ENCODE measurements around the gene FOXP4. TPM values are rescaled to one million over a fixed set of nuclear protein-coding genes. Genes with fewer than 3 reads are reported as not detected.
A peak's percentile ranks its signal among the peaks of the same experiment; 100 is the strongest.

Gene FOXP4
- total RNA-seq, 2 experiments from 2014 or later, result 4.8 to 5.3 TPM

- Mint-ChIP-seq H3K27me3 (peaks cover 57% of the 10 kb centered on the region), H3K27ac (no peak overlapping the region), H3K36me3 (ENCODE audit: low read depth) (no peaks in the 10 kb centered on the region), H3K4me3 (peak overlapping the region; percentile 36), H3K9me3 (no peaks in the 10 kb centered on the region), H3K4me1 (peaks cover 24% of the 10 kb centered on the region)
- POLR2A ChIA-PET, result no interaction called here
- CTCF ChIA-PET, result interaction anchor here (1.3 kb wide), 1 partner anchor 23 kb away, joined by 4 read pairs; no protein-coding TSS in a partner anchor
- DNase-seq, result no peak
Measured at GRCh38 chr6:41545247-41545702, 906 bp upstream of the FOXP4 start.

- ChIA-PET CTCF (no interaction called here), POLR2A (no interaction called here)
- H3K27ac Mint-ChIP-seq, result no peak overlapping the region
- H3K9me3 Mint-ChIP-seq, result no peaks in the 10 kb centered on the region
- DNase-seq, result no peak
- H3K36me3 Mint-ChIP-seq (ENCODE audit: low read depth), result no peaks in the 10 kb centered on the region
- peaks cover 24% of the 10 kb centered on the region for H3K4me1 Mint-ChIP-seq
- H3K27me3 Mint-ChIP-seq, result peaks cover 57% of the 10 kb centered on the region
- no peak overlapping the region for H3K4me3 Mint-ChIP-seq
Measured at GRCh38 chr6:41546475-41546865, 289 bp downstream of the FOXP4 start.

GRCh38 chr6:41546866-41547798 is 951 bp downstream of the FOXP4 start:
- Mint-ChIP-seq H3K4me1 (peaks cover 24% of the 10 kb centered on the region), H3K4me3 (peak overlapping the region; percentile 77), H3K36me3 (ENCODE audit: low read depth) (no peaks in the 10 kb centered on the region), H3K27ac (peak overlapping the region; percentile 73), H3K9me3 (no peaks in the 10 kb centered on the region), H3K27me3 (peaks cover 60% of the 10 kb centered on the region)
- peak; percentile 23 for DNase-seq
- CTCF ChIA-PET, result no interaction called here
- POLR2A ChIA-PET, result no interaction called here

GRCh38 chr6:41547799-41548097 is 1.6 kb downstream of the FOXP4 start:
- no peaks in the 10 kb centered on the region for H3K9me3 Mint-ChIP-seq
- H3K36me3 Mint-ChIP-seq (ENCODE audit: low read depth), result no peaks in the 10 kb centered on the region
- ChIA-PET CTCF (no interaction called here), POLR2A (no interaction called here)
- H3K27ac Mint-ChIP-seq, result no peak overlapping the region
- DNase-seq, result no peak
- peaks cover 60% of the 10 kb centered on the region for H3K27me3 Mint-ChIP-seq
- peaks cover 24% of the 10 kb centered on the region for H3K4me1 Mint-ChIP-seq
- peak overlapping the region; percentile 77 for H3K4me3 Mint-ChIP-seq

- Mint-ChIP-seq H3K27me3 (peaks cover 57% of the 10 kb centered on the region), H3K36me3 (ENCODE audit: low read depth) (no peaks in the 10 kb centered on the region), H3K4me1 (peaks cover 24% of the 10 kb centered on the region), H3K4me3 (peak overlapping the region; percentile 77), H3K27ac (no peak overlapping the region), H3K9me3 (no peaks in the 10 kb centered on the region)
- POLR2A ChIA-PET, result no interaction called here
- no peak for DNase-seq
- CTCF ChIA-PET, result interaction anchor here (1.0 kb wide), 1 partner anchor 11 kb away, joined by 4 read pairs; no protein-coding TSS in a partner anchor
Measured at GRCh38 chr6:41548098-41548840, 2.1 kb downstream of the FOXP4 start.

DNA sequence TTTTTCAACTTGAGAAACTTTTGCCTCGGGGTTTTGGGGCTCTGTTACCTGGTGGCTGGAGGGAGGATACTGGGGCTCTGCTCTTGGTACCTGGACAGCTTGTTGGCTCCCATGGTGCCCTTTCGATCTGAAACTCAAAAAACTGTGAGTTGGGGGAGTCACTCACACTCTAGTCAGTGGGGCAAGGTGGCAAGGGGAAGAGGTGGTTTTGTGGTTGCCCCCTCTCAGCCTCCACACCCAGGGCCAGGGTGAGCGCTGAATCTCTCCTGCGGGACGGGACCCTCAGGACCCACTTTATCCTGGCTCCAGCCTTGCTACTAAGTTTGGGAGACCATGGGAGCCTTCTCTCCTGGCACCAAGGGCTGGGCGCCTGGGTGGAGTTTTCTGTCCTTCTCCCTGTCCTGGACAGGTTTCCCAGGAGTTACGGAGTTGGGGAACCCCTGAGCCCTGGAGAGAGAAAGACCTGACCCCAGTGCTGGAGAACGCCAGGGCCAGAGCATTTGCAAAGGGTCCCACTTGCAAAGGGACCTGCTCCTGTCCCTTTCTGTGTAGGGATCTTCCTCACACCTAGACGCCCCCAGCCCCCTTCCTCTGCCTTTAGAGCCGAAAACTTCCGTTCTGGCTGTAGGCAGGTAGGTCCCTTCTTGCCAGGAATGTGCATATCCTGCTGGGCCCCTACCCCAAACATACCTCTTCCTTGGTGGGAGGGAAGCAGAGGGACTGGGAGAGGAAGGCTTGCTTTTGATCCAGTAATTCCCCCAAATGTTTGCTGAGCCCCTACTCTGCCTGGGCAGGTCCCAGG is 2.9 kb downstream of the FOXP4 start:
- peak overlapping the region; percentile 34 for H3K4me3 Mint-ChIP-seq
- POLR2A ChIA-PET, result interaction anchor here (0.6 kb wide), 1 partner anchor 51 kb away, joined by 3 read pairs; no protein-coding TSS in a partner anchor
- peaks cover 24% of the 10 kb centered on the region for H3K4me1 Mint-ChIP-seq
- H3K27me3 Mint-ChIP-seq, result peaks cover 58% of the 10 kb centered on the region
- peak overlapping the region; percentile 46 for H3K27ac Mint-ChIP-seq
- H3K9me3 Mint-ChIP-seq, result no peaks in the 10 kb centered on the region
- no peak for DNase-seq
- no peaks in the 10 kb centered on the region for H3K36me3 Mint-ChIP-seq (ENCODE audit: low read depth)
- CTCF ChIA-PET, result interaction anchor here (1.0 kb wide), 1 partner anchor 10 kb away, joined by 4 read pairs; no protein-coding TSS in a partner anchor

GRCh38 chr6:41549673-41550072 is 3.5 kb downstream of the FOXP4 start:
- Mint-ChIP-seq H3K27ac (no peak overlapping the region), H3K27me3 (peaks cover 52% of the 10 kb centered on the region), H3K36me3 (ENCODE audit: low read depth) (no peaks in the 10 kb centered on the region), H3K9me3 (no peaks in the 10 kb centered on the region), H3K4me1 (peaks cover 24% of the 10 kb centered on the region), H3K4me3 (no peak overlapping the region)
- ChIA-PET CTCF (interaction anchor here (1.4 kb wide), 1 partner anchor 10 kb away, joined by 3 read pairs; no protein-coding TSS in a partner anchor), POLR2A (interaction anchor here (0.6 kb wide), 1 partner anchor 51 kb away, joined by 3 read pairs; no protein-coding TSS in a partner anchor)
- DNase-seq, result no peak

GRCh38 chr6:41551086-41551700 is 5.0 kb downstream of the FOXP4 start:
- peaks cover 44% of the 10 kb centered on the region for H3K27me3 Mint-ChIP-seq
- CTCF ChIA-PET, result interaction anchor here (1.2 to 1.4 kb wide), 2 partner anchors 11 to 16 kb away, joined by 3 read pairs; no protein-coding TSS in a partner anchor

DNA sequence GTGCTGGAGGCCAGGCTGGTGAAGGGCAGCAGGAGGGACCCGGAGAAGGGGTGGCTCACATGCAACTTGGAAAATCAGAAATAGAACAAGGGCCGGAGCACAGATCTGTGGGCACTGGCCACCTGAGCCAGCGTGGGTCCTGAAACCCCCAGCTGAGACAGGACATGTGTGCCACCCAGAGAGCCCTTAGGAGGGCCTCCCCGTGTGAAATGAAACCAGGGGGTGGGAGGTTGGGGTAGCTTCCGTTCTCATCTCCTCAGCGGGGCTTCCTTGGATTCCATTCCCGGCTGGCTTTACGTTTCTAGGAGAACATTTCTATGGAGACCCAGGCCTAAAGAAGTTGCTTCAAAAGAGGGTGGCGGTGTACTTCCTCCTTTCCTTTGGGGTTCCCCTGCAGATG is 5.7 kb downstream of the FOXP4 start:
- Mint-ChIP-seq H3K27me3 (peaks cover 48% of the 10 kb centered on the region), H3K9me3 (no peaks in the 10 kb centered on the region), H3K4me1 (peaks cover 13% of the 10 kb centered on the region), H3K27ac (no peak overlapping the region), H3K4me3 (no peak overlapping the region), H3K36me3 (ENCODE audit: low read depth) (no peaks in the 10 kb centered on the region)
- no peak for DNase-seq
- ChIA-PET CTCF (no interaction called here), POLR2A (no interaction called here)

More at GRCh38 chr6:41551086-41551700, 5.0 kb downstream of the FOXP4 start:
- H3K4me1 Mint-ChIP-seq, result peaks cover 13% of the 10 kb centered on the region
- H3K27ac Mint-ChIP-seq, result no peak overlapping the region
- H3K9me3 Mint-ChIP-seq, result no peaks in the 10 kb centered on the region
- H3K36me3 Mint-ChIP-seq (ENCODE audit: low read depth), result no peaks in the 10 kb centered on the region
- DNase-seq, result no peak
- POLR2A ChIA-PET, result no interaction called here
- H3K4me3 Mint-ChIP-seq, result no peak overlapping the region

GRCh38 chr6:41552723-41553122 is 6.5 kb downstream of the FOXP4 start:
- Mint-ChIP-seq H3K36me3 (ENCODE audit: low read depth) (no peaks in the 10 kb centered on the region), H3K27ac (no peak overlapping the region), H3K9me3 (no peaks in the 10 kb centered on the region), H3K4me3 (no peak overlapping the region), H3K27me3 (peaks cover 50% of the 10 kb centered on the region), H3K4me1 (peaks cover 9% of the 10 kb centered on the region)
- no peak for DNase-seq
- POLR2A ChIA-PET, result no interaction called here
- CTCF ChIA-PET, result interaction anchor here (1.3 kb wide), 1 partner anchor 10 kb away, joined by 4 read pairs; no protein-coding TSS in a partner anchor

GRCh38 chr6:41553405-41553999 is 7.3 kb downstream of the FOXP4 start:
- peaks cover 50% of the 10 kb centered on the region for H3K27me3 Mint-ChIP-seq
- ChIA-PET CTCF (interaction anchor here (0.8 to 1.3 kb wide), 2 partner anchors 9 to 13 kb away, joined by 4 read pairs; no protein-coding TSS in a partner anchor), POLR2A (no interaction called here)
- H3K4me3 Mint-ChIP-seq, result no peak overlapping the region
- peaks cover 4% of the 10 kb centered on the region for H3K4me1 Mint-ChIP-seq
- H3K27ac Mint-ChIP-seq, result no peak overlapping the region
- H3K9me3 Mint-ChIP-seq, result no peaks in the 10 kb centered on the region
- no peaks in the 10 kb centered on the region for H3K36me3 Mint-ChIP-seq (ENCODE audit: low read depth)
- DNase-seq, result no peak

Measured in activated CD4-positive, alpha-beta T cell treated with anti-CD3 and anti-CD28 coated beads, Interleukin-2, amount 10 ng/mL, durations not matched to agents 7 days and 5 days (primary cell).